GM10266 (cell line): ENCODE data around the gene IGSF23.

Experiments
- DNase-seq: peaks from one replicate; pipeline ENCODE4 v3.0.0; 2012; ENCODE audit errors: extremely low spot score
- CTCF ChIP-seq: IDR thresholded peaks from 2 replicates; pipeline ENCODE4 v1.5.1; 2012; ENCODE audit warnings: mild to moderate bottlenecking, low read depth; ENCODE audit not compliant: control insufficient read depth, insufficient read depth; ENCODE audit errors: missing control alignments

Gene IGSF23

GRCh38 chr19:44637390-44637764 lies 24.0 kb downstream of the IGSF23 start:
- TF ChIP-seq CTCF, result no peak
- no peak for DNase-seq

- no peak for TF ChIP-seq CTCF
- no peak for DNase-seq
These were observed 27.2 kb downstream of the IGSF23 start for GRCh38 chr19:44640518-44640917.

GRCh38 chr19:44641501-44642265 lies 28.3 kb downstream of the IGSF23 start:
- no peak for TF ChIP-seq CTCF
- DNase-seq, result no peak

GRCh38 chr19:44642377-44642776 lies 29.0 kb downstream of the IGSF23 start:
- DNase-seq, result no peak
- TF ChIP-seq CTCF, result no peak

- no peak for TF ChIP-seq CTCF
- DNase-seq, result peak; percentile 80
These were observed 30.4 kb downstream of the IGSF23 start, which contains the start of gene PVR for GRCh38 chr19:44643605-44644401. TSS of gene PVR (plus strand) at chr19:44643910. CDS start at chr19:44644097, 187 bp downstream.

GRCh38 chr19:44644402-44645016 lies 31.1 kb downstream of the IGSF23 start:
- DNase-seq, result peak; percentile 63
- TF ChIP-seq CTCF, result no peak

- no peak for DNase-seq
These were observed 32.2 kb downstream of the IGSF23 start for GRCh38 chr19:44645407-44646048.

More at GRCh38 chr19:44645407-44646048, 32.2 kb downstream of the IGSF23 start:
- TF ChIP-seq CTCF, result no peak
